Activated T-cell treated with anti-CD3 and anti-CD28 coated beads for 48 hours (primary cell): ENCODE results near the gene IRX4.

ENCODE experiments used
- DNase-seq: peaks from one replicate; pipeline ENCODE4 v3.0.0-alpha.2; 2020; ENCODE audit warnings: low read depth

The IRX4 gene

DNA sequence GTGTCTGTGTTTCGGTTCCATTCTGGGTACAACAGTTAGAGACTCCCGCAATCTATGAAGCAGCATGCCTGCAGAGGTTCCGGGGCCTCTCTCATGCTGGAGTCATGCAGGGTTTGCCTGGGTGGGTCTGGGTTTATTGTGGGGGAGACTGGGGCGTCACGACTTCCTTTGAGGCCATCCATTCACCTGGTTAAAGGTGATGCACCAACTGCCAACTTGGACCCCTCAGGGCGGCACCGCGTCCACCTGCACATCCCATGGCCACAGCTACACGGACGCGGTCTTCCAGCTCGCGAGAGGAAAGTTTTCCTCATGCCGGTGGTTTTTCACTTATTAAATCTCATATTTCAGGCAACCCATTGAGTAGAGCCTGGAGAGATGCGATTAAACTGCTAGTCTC lies 30.9 kb upstream of the IRX4 start:
- DNase-seq = no peak

DNA sequence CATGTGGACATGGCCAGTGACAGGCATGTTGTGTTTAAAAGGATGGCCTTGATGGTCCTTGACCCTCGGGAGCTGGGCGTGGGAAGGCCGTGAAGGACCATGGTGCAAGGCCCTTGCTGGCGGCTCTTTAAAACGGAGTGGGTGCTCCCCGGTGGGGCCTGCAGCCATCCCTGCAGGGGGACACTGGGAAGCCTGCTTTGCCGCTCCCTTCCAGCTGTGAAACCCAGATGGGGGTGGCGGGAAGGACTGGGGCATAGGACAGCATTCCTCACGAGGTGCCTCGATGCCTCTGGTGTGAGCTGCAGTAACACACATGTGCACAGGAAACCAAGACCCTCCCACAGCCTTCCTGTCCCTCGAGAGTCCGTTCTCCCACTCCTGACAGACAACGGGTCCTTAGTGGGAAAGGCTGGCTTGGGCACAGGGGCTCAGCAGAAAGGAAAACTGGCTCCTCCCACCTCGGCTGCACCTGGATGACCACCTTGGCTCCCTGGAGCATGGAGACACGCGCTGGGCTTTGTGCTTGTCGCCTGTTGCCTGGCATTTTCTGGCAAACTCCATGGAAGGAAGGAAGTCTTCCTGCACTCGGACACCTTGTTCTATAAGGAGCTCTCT lies 30.3 kb upstream of the IRX4 start:
- DNase-seq = no peak

DNA sequence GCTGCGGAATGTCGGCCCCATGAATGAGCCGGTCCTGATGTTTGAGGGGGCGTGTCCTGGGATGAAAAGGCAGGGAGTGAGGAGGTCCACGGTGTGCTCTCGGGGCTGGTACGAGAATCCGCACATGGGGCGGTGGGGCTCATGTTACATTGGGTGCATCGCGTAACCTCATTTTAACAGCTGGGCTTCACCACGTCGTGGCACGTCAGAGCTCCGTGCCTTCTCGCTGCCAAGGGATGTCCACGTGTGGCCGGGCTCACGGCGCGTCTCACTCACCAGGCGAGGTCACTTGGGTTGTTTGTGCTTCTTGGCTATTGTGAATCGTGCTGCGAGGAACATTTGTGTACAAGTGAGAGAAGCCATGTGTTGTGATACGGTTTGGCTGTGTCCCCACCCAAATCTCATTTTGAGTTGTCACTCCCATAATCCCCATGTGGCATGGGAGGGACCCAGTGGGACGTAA lies 29.1 kb upstream of the IRX4 start:
- DNase-seq = no peak

DNA sequence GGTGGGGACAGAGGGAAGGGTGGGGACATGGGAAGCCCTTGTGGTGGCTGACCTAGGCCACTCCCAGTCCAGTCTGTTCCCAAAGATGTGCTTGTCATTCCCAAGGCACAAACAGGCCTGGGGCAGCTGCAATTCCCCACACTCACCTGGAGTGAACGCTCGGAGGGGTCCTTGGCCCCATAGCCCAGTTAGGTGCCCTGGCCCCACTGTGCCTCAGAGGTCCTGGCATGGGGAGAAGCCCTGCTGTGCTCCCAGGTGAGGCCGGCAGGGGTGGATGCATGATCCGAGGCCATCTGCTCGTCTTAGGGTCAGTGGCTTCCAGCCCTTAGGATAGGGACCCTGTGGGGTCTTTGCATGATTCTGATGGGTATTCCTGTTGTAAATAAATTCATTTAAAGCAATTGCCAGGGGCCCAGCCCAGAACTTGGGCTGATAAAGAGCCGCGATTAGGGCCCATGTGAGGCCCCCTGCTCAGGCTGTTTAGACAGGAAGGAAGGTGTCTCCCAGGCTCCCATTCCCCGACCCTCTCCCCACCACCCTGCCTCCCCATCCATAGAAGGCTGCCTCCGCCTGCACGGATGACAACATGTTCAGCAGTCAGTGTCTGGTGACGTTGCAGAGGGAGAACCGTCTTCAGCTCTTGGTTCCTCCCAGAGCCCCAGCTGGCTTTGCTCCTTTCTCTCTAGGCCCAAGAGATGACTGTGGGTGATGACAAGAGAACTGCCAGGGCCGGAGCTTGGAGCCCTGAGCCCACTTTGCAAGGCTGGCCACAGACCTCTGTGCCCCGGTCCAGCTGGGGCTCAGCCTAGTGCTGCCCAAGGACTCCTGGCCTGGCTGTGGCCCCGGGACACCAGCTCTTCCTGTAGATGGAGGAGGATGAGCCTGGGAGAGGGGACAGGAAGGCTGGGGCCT lies 28.4 kb upstream of the IRX4 start:
- no peak for DNase-seq

DNA sequence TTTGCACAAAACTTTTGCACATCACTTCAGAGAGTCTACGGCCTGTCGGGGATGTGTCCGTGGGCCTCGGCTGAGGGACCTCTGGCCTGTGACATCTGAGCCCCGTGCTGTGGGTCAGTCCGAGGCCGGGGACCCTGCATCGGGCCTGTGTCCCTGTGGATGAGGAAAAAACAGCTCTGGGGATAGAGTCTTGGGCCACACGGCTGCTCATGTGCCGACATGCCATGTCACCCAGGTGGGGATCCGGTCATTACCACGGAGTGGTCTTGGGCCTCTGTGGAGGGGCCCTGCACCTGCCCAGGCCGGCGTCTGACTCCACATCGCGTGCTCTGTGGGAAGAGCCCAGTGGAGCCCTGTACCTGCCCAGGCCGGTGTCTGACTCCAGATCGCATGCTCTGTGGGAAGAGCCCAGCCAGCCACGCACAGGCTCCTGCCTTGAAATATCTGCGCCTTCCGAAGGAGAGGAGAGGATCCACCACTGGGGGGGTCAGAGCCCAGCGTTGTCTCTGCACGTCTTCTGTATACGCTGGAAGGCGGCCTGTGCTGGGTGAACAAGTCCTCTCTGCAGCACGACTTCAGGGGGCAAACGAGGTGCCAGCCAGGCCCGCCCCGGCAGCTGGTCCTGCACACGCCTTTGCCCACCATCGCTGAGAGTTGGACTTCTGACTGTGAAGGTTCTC lies 27.5 kb upstream of the IRX4 start:
- DNase-seq = no peak

DNA sequence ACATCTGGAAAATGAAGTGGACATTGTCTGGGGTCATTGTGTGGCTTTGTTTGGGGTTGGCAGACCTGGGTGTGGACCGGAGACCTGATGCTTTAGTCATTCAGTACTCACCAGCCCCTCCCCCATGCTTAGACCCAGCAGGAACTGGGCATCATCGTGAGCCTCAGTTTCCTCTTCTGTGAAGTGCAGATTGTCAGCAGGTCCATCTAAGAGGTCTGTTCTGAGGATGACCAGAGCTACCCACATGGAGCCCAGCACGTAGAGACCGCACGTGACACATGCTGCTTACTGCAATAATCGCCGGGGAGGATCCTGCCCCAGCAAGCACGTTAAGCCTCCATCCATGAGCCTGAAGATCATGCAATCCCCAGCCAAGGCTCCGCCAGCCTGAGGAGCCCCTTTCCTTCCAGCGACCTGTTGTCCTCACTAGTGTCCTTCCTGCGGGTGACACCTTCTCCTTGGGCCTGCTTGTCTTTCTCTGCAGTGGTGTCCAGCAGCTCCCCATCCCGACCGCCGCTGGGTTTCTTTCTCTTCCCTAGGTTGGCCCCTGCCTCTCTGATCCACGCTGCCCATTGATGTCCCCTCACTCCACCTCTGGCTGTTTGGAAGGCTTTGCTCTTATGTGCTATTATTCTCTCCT lies 26.7 kb upstream of the IRX4 start:
- no peak for DNase-seq

DNA sequence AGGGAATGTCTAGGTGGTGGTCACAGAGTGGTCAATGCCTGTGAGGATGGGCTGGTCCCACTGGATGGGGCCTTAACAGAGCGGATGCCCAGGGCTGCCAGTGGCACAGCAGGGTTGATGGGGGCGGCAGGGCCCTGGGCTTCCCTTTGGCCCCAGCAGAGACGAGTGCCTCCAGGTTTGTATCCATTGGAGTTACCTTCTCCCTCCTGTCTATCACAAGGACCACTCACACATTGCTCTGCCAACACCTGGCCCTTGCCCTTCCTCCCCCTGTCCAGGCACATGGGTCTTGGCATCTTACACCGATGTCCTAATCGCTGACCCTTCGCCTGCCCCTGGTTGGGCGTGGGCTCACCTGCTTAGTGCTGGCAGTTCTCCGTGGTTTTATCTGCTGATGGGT lies 26.2 kb upstream of the IRX4 start:
- no peak for DNase-seq

DNA sequence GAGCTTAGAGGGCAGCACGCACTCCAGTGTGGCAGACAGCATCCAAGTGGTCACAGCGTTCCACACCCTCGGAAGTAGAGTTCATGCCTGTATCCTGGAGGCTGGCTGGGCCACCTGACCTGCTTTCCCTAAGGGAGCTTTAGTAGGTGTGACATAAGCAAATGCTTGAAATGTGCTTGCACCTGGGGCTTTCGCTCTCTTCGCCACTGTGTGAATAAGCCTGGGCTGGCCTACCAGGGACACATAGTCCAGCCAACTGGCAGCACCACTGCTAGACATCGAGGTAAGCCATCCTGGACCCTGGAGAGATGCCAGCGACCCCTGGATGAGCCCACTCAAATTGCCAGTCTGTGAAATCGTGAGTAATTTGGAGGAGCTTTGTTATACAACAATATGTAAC lies 24.9 kb upstream of the IRX4 start:
- no peak for DNase-seq

DNA sequence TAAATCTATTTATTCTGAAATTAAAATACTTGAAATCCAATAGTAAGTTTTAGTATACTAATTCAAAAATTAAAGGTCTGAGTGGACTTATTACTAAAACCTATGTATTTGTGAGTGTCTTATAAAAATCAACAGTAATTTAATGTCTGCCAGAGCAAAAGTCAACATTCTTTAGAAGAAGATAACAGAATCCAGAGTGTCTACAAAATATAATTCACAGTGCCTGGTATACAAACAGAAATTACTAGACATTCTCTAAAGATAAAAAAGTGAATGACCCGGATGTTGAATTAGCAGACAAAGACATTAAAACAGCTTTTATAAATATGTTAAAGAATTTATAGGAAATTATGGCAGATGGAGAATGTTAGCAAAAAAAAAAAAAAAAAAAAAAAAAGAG lies 22.4 kb upstream of the IRX4 start:
- no peak for DNase-seq

DNA sequence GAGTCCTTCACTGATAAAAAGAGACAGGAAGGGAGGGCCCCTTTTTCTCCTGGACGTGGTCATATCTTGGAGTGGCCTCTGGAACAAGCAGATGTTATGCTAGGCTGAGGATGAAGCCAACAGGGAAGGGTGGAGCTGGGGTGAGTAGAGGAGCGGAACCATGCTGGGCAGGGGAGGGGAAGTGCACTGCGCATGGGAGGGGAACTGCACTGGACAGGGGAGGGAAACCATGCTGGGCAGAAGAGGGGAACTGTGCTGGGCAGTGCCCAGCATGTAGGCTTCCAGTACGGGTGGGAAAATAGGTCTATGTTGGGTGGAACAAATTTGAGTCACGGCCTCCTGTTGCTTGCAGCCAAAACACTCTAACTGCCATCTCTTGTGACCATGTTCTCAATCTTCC lies 19.3 kb upstream of the IRX4 start:
- DNase-seq = no peak

DNA sequence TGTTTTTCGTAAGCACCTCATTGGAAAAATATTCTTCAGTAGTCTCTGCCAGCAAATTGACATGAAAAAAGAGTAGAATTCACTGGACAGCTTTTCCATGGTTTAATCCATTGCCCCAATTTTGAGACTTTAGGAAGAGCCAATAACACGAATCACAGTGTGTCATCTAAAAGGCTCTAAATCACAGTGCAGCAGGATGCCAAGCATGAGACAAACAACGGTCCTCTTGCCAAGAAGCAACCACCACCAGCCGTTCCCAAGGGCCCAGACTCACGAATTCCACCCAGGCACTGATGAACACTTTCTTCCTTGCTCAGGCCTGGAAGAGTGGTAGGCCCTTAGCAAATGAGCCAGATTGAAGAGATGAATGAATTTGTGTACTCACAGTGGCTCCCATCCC lies 18.3 kb upstream of the IRX4 start:
- no peak for DNase-seq

DNA sequence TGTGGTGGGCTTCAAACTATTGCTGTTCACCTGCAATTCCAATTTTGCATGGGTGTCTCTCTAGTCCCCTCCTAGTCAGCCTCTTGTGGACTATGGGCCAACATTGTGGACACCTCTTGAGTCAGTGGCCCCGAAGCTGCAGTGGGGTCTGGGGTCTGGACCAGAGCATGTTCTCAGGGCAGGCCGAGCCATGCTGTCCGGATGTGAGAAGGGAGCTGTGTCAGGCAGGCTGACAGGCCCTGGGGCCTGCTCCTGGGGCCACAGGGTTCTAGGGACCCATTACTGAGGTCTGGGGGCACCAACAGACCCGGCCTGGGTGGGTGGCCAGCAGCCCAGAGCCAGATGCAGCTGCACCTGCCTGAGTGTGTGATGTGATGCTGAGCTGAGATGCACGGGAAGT lies 16.5 kb upstream of the IRX4 start:
- no peak for DNase-seq

DNA sequence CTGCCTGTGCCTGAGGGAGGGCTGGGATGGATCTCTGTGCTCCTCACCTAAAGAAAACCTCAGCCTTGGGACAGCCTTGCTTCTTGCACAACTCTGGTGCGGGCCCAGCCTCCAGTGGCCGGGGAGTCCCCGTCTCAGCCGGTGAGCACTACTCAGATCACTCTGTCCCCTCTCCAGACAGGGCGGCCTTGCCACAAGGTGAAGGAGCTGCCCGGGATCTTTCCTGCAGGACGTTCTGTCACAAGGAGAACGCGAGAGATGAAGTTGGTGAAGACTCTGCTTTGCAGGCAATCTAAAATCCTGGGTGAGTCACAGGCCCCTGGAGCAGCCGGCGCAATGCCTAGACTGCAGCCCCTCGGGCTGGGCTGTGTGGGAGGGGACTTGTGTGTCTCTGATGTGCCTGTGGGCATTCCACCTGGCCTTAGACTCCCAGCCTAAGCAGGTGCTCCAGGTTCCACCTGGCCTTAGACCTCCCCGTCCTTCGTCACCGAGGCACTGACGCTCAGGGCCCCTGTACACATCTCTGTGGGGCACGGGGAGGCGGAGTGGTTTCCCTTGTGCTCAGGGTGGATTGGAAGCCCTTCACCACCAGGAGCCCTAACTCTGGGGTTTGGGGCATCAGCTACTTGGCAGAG lies 15.2 kb upstream of the IRX4 start:
- no peak for DNase-seq

DNA sequence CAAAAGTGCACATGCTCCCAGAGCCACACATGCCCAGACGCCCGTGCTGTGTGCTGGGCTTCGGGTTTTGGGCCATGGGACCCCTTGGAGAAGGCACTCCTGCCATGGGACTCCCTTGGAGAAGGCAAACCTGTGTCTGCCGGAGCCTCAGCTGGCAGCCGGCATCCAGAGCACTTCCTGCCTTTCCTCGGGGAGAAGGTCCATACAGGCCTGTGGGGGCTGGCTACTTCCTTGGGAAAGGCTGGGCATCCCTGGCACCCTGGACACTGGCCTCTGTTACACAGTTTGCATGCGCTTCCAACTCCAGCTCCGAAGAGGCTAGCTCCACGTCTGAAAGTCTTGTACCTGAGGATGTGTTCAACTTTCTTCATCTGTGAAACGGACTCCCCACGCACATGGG lies 14.7 kb upstream of the IRX4 start:
- DNase-seq = no peak

DNA sequence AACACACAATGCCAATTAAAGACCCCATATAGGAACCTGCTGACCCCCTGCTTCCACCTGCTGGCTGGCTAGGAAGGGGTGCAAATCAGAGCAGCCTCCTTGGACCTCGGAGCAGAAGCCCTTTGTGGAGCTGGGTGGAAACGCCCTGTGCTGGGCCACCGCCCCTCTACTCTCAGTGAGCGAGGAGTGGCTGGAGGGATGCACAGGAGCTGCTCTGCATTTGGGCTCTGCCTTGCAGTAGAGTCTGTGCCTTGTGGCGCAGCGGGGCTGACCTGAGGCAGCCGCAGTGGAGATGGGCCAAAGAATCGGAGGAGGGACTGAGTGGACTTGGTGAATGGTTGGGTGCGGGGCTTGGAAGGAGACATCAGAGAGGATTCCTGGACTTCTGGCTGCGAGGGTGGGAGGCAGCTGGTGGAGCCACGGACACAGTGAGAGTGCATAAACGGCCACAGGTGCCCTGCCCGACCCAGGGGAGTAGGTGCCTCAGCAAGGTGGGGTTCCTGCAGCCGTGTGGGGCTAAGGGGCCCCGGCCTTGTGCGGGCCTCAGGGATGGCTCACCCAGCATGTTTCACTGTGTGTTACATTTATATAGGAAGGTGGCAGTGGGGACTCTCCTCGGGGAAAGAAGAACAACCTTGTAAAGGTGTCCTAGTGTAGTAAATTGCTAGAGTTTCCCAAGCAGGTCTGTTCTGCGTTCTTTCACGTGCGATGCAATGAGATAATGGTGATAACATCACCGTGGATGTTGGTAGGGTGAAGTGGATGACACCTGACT lies 14.1 kb upstream of the IRX4 start:
- DNase-seq = no peak

DNA sequence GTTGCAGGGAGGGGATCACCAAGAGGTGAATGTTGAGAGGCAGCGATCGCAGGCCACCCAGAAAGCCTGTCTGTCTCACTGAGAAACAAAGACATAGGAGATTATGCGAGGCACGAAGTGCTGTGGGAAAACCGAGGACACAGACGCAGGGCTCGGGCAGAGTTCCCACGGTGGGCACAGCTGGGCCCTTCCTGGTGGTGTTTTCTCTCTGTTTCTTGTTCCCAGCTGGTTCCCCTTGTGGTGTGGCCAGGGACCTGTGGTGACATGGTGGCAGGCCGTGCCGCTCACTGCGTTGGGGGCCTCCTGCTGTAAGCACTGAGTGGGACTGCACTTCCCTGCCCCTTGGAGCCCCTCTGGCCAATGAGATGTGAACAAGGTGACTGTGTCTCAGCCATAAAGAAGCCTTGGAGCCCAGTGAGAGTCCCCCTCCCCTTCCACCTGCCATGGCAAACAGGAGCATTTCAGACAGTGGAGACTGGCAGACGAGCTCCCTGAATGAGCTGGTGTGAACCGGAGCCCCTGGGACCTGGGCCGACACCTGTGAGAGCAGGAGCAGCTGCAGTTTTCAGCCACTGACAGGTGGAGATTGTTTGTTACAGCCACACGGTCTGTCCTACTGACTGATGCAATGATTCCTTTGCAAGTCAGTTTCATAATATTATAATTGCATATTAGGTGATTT lies 13.2 kb upstream of the IRX4 start:
- DNase-seq = no peak

DNA sequence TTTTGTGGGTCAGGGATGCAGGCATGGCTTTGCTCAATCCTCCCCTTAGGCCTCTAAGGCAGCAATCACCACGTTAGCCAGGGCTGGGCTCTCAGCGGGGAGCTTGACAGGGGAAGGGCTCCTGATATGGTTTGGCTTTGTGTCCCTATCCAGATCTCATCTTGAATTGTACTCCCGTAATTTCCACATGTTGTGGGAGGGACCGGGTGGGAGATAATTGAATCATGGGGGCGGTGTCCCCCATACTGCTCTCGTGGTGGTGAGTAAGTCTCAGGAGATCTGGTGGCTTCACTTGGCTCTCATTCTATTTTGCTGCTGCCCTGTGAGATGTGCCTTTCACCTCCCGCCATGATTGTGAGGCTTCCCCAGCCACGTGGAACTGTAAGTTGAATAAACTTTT lies 11.5 kb upstream of the IRX4 start:
- no peak for DNase-seq

DNA sequence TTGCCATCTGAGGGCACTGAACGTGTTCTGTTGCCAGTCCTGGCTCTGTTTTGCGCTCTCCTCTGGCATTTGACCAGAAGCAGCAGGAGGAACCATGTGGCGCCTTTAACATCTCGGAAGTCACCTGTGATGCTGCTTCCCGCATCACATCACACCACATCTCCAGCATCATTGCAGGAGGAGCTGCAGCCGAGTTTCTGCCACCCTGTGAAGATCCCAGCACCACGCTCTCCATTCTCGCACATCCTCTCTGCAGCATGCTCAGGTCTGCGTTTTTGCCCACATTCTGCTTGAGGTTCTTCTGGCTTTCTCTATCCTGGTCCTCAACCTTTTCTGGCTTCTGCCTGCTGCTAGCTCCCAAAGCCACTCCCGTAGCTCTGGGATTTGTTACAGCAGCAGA lies 11.0 kb upstream of the IRX4 start:
- no peak for DNase-seq

DNA sequence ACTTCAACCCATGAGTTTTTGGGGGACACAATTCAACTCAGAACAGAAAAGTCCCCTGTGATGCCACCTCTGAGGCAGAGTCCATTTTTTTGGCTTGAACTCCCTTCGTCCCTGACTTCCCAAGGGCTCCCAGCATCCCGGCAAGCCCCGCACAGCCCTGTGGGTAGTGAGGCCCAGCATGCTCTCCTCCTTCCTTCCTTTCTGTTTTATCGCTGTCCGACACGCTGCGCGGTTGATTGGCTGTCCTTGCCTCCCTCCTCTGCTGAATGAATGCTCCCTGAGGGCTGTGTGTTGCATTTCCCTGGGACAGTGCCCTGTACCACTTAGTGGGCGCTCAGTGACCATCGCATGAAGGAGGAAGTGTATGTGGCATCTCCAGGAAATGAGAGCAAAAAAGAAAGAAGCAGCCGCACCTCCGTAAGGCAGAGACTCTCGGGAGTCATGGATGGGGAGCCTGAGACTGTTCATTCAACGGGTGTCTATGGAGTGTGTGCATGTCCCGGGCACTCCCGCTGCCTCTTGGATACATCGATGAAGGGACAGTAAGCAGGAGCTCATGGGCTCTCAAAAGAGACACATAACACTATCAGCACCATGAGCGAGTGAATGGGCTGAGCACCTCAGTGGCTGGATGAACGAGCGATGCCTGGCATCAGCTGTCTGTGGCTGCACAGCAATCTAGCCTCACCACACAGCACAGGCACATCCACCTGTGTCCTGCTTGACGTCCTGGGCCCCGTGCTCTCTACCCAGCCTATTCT lies 10.1 kb upstream of the IRX4 start:
- no peak for DNase-seq

DNA sequence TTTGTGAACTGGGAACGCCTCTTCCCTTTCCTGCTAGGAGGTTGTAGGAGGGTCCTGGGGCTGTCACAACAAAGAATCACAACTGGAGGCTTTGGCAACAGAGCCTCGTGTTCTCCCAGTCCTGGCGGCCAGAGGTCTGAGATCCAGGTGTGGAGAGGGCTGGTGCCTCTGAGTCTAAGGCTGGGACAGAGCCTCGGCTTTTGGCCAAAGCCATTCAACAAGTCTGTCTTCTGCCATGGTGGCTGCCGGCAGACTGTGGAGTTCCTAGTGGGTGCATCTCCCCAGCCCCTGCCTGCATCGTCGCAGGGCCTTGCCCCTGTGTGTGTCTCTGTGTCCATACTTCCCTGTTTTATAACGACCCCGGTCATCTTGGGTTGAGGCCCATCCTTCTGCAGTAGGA lies 9.5 kb upstream of the IRX4 start:
- no peak for DNase-seq
